GM12801 (cell line): ENCODE results near the gene PCDHGC5.

Source experiments
- TF ChIP-seq, protein P1 (sequence below): IDR thresholded peaks from one replicate; pipeline ENCODE4 v1.5.1; 2011; ENCODE audit warnings: control low read depth; ENCODE audit not compliant: insufficient read length; ENCODE audit errors: extremely low read depth

Gene PCDHGC5

DNA sequence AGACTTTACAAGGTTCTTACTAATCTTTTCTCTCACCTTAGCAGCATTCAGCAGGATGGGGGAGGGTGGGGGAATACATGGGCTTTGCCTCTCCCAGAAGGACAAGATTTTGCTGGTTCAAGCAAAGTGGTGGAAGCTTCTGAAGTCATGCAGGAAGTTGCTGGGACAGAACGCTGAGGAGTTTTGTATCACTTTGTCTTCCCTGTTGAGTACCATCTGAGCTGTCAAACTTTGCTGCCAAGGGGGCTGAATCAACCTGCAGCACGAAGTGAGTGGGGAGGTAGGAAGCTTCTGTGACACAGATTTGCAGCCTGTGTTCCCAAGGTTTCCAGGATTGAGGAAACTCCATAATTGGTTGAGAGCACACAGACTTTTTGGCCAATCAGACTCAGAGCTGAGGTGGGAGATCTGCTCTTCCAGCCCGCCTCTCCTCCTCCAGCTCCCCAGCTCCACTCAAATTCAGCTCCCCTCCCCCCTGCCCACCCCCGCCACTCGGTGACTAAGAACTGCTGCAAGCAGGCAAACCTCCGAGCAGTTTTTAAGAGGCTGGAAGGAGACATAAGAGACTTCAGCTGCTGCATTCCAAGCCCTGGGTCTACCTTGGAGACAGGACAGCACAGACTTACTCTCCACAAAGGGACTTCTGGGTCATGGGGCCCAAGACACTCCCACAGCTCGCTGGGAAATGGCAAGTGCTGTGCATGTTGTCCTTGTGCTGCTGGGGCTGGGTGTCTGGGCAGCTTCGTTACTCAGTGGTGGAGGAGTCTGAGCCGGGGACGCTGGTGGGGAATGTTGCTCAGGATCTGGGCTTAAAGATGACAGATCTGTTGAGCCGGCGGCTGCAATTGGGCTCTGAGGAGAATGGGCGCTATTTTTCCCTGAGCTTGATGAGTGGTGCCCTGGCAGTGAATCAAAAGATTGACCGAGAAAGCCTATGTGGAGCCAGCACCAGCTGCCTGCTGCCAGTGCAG, at the start of gene PCDHGC5:
TSS of gene PCDHGC5 (plus strand) at position 491 of the 971 bp plus-strand sequence. CDS start at position 651, 160 bp downstream.
- TF ChIP-seq, protein P1, sequence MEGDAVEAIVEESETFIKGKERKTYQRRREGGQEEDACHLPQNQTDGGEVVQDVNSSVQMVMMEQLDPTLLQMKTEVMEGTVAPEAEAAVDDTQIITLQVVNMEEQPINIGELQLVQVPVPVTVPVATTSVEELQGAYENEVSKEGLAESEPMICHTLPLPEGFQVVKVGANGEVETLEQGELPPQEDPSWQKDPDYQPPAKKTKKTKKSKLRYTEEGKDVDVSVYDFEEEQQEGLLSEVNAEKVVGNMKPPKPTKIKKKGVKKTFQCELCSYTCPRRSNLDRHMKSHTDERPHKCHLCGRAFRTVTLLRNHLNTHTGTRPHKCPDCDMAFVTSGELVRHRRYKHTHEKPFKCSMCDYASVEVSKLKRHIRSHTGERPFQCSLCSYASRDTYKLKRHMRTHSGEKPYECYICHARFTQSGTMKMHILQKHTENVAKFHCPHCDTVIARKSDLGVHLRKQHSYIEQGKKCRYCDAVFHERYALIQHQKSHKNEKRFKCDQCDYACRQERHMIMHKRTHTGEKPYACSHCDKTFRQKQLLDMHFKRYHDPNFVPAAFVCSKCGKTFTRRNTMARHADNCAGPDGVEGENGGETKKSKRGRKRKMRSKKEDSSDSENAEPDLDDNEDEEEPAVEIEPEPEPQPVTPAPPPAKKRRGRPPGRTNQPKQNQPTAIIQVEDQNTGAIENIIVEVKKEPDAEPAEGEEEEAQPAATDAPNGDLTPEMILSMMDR = no peak

DNA sequence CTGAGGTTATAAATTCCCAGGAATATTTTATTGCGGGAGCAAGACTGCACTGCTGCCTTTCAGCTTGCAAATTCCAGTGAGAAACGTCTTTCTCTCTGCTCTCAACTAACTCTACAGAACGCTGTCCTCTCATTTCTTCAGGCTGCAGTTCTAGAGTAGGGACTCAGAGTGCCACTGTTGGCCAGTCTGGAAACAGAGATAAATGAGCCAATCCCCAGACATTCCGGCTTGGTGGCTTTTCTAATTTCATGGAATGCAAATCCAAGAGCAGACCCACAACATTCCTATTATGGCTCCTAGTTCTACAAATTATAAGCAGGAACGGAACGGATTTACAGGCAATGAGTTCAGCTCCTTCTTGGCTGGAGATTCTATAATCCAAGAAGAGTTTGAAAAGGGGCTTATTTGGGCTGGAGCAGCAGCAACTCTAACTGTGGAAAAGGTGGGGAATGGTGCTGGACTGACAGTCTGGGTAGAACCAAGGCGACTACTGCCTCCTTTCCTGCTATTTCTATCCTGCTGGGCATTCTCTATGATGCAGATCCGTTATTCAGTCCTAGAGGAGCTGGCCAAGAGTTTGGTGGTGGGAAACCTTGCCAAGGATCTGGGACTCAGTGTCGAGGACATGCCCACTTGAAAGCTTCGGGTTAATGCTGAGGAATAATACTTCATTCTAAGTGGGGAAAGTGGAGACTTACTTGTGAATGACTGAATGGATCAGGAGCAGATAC, 49.3 kb upstream of the PCDHGC5 start:
- TF ChIP-seq, protein P1 = no peak

DNA sequence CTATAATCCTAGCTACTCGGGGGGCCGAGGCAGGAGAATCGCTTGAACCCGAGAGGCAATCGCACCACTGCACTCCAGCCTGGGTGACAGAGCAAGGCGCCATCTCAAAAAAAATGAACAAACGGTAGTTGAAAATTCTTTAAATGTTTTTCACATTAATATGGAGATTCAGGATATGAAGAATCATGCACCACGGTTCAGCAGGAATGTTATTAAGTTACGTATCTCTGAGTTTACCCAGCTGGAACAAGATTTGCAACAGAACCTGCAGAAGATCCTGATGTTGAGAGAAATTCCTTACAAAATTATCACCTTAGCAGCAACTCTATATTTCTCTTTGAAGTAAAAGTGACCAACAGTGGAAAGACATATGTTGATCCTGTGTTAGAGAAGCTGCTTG, 48.5 kb upstream of the PCDHGC5 start:
- TF ChIP-seq, protein P1 = no peak

DNA sequence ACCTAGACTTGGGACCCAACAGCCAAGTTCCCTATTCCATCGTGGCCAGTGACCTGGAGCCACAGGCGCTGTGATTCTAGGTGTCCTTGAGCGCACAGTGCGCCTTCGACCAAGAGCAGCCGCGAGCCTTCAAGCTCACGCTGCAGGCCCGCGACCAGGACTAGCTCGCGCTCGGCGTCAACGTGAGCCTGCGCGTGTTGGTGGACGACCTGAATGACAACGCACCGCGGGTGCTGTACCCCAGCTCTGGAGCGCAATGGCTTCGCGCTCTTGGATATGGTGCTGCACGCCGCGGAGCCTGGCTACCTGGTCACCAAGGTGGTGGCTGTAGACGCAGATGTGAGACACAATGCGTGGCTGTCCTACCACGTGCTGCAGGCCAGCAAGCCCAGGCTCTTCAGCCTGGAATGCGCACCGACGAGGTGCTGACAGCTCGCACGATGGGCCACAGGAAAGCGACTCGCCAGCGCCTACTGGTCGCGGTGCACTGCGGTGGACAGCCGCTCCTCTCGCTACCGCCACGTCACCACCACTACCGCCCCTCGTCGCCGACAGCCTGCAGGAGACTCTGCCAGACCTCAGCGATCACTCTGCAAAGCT, 47.2 kb upstream of the PCDHGC5 start:
- TF ChIP-seq, protein P1 = no peak

DNA sequence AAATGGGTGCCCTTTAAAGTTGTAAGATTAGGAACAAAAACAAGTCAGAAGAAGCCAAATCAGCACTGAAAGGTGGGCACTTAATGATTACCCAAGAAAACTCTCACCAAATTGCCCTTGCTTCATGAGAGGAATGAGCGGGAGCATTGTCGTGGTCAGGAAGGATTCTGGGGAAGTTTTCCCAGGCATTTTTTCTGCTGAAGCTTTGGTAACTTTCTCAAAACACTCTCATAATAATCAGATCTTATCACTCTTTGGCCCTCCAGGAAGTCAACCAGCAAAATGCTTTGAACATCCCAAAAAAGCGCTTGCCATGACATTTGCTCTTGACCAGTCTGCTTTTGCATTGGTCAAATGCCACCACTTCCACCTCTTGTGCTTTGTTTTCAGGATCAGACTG, 23.5 kb upstream of the PCDHGC5 start:
- TF ChIP-seq, protein P1 = no peak

DNA sequence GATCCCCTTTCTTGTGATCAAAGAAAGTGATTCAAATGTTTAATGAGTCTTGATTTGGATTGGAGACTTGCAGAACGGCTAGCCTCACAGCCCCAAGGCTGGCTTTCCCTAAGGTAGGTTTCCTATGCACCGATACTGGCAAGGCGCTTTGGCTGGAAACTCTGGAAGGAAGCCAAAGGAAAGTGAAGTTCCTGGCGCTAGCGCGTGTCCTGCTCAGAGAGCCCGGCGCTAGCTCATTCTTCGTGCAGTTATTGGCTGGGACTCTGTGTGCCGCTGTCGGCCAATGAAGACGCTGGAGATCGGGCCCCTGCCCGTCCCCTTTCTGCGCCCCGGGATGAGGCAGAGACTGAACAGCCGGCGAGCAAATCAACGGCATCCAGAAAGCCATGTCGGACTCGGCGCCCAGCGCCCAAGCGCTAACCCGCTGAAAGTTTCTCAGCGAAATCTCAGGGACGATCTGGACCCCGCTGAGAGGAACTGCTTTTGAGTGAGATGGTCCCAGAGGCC, 13.2 kb upstream of the PCDHGC5 start, which contains the start of gene PCDHGC3:
TSS of gene PCDHGC3 (plus strand) at position 342 of the 507 bp plus-strand sequence. CDS start at position 493, 151 bp downstream.
- TF ChIP-seq, protein P1 = no peak
